GM12878 (cell line): ENCODE results near the gene SMPD4.

ENCODE experiments used
- E2F4 ChIP-seq: IDR thresholded peaks from 2 replicates; pipeline ENCODE4 v1.6.1; 2012; ENCODE audit warnings: low read depth, low read length, improper control_type of control experiment
- EGR1 ChIP-seq, 2 experiments: IDR thresholded peaks; 1 replicate in 1 of 2; 2 replicates in 1 of 2; pipeline ENCODE4 v1.6.1; 2011 to 2012; ENCODE audit warnings: low read depth in 2 of 2, low read length in 2 of 2, borderline replicate concordance in 1 of 2, mild to moderate bottlenecking in 1 of 2, moderate library complexity in 1 of 2
- ESRRA ChIP-seq: IDR thresholded peaks from 2 replicates; pipeline ENCODE4 v1.6.1; 2012; ENCODE audit warnings: mild to moderate bottlenecking, low read length, improper control_type of control experiment
- GABPA ChIP-seq: IDR thresholded peaks from 2 replicates; pipeline ENCODE4 v1.6.1; 2014; ENCODE audit warnings: antibody characterized with exemption, low read depth, mild to moderate bottlenecking, inconsistent platforms
- KDM1A ChIP-seq: fragments of 200-600 bp; sonication (generic); IDR thresholded peaks from 2 replicates; pipeline ENCODE4 v1.6.1; 2016; ENCODE audit warnings: borderline replicate concordance
- MAX ChIP-seq: IDR thresholded peaks from 2 replicates; pipeline ENCODE4 v1.6.1; 2012; ENCODE audit warnings: low read depth, low read length, improper control_type of control experiment
- NR2C2 ChIP-seq: IDR thresholded peaks from 2 replicates; pipeline ENCODE4 v1.6.1; 2011; ENCODE audit warnings: borderline replicate concordance, low read depth; ENCODE audit not compliant: control insufficient read depth, insufficient read length
- ZBTB33 ChIP-seq: fragments of 450-650 bp; IDR thresholded peaks from 2 replicates; pipeline ENCODE4 v1.6.1; 2017; ENCODE audit warnings: mild to moderate bottlenecking
- ZNF274 ChIP-seq: IDR thresholded peaks from one replicate; pipeline ENCODE4 v1.8.0; 2011; ENCODE audit not compliant: insufficient read length, insufficient read depth

GRCh38 chr2:130160131-130160530, 21.3 kb downstream of the SMPD4 start:
- TF ChIP-seq E2F4 (no peak), KDM1A (no peak), MAX (no peak), ESRRA (no peak), GABPA (no peak), EGR1 (IDR thresholded peaks at IDR 0.05; ENCODE audit: borderline replicate concordance in 1 of 2, low read depth in 2 of 2, low read length in 2 of 2) (no peak), NR2C2 (no peak), ZNF274 (no peak), ZBTB33 (no peak)
